H1 (cell line): ENCODE measurements around the gene NDST4. TPM values are rescaled to one million over a fixed set of nuclear protein-coding genes. Genes with fewer than 3 reads are reported as not detected.

ENCODE experiments used
- CTCF ChIA-PET: fragments of 300-600 bp; sonication (Branson Sonifier 250); formaldehyde crosslinking; loops from one replicate; lab custom pipeline; 2021; ENCODE audit not compliant: partially characterized antibody; lab: Charles Lee
- POLR2A ChIA-PET: fragments of 300-600 bp; sonication (Branson Sonifier 250); formaldehyde crosslinking; loops from one replicate; lab custom pipeline; 2021; ENCODE audit warnings: inconsistent platforms; ENCODE audit not compliant: partially characterized antibody; lab: Charles Lee
- DNase-seq, 2 experiments: peaks; one replicate each; pipeline versions ENCODE4 v3.0.0 to v3.0.0-alpha.2; 2010 to 2022; ENCODE audit warnings: low spot score in 2 of 2, low read depth in 1 of 2, mixed read lengths in 1 of 2
- FAIRE-seq: peaks from 2 replicates; lab custom pipeline; 2011; peaks lifted over from hg19 to GRCh38; lab: Jason Lieb, UNC
- H2AFZ ChIP-seq: 2 replicates; pipeline ENCODE4 v1.8.1; 2012; ENCODE audit warnings: low read length, inconsistent platforms
- H2AK5ac ChIP-seq: 2 replicates; pipeline ENCODE4 v1.6.1; 2013; ENCODE audit warnings: low read depth, low read length
- H2BK120ac ChIP-seq: replicated peaks from 2 replicates; pipeline ENCODE3; 2013; ENCODE audit warnings: low read depth, low read length, inconsistent platforms
- H2BK12ac ChIP-seq: 2 replicates; pipeline ENCODE4 v1.6.1; 2013; ENCODE audit warnings: low read depth, low read length
- H2BK15ac ChIP-seq: 2 replicates; pipeline ENCODE4 v1.6.1; 2013; ENCODE audit warnings: low read length
- H2BK20ac ChIP-seq: 2 replicates; pipeline ENCODE4 v1.6.1; 2013; ENCODE audit warnings: low read length
- H2BK5ac ChIP-seq: 2 replicates; pipeline ENCODE4 v1.6.1; 2013; ENCODE audit warnings: low read depth, low read length
- H3K14ac ChIP-seq: 2 replicates; pipeline ENCODE4 v1.6.1; 2013; ENCODE audit warnings: inconsistent platforms; ENCODE audit not compliant: insufficient read length
- H3K18ac ChIP-seq: 2 replicates; pipeline ENCODE4 v1.6.1; 2013; ENCODE audit warnings: low read length; ENCODE audit errors: extremely low read depth
- H3K23ac ChIP-seq: 2 replicates; pipeline ENCODE4 v1.6.1; 2013; ENCODE audit warnings: inconsistent platforms; ENCODE audit not compliant: insufficient read length
- H3K23me2 ChIP-seq: 2 replicates; pipeline ENCODE4 v1.6.1; 2013; ENCODE audit warnings: low read depth, low read length
- H3K27ac ChIP-seq: 2 replicates; pipeline ENCODE4 v1.6.1; 2011; ENCODE audit warnings: low read depth, low read length, inconsistent platforms
- H3K27me3 ChIP-seq, 4 experiments: replicated peaks in 1 of 4; 1 replicate in 1 of 4; 2 replicates in 3 of 4; pipeline versions ENCODE4 v1.6.1 to v1.8.1; 2011 to 2013; ENCODE audit warnings: low read length in 3 of 4, mild to moderate bottlenecking in 3 of 4, inconsistent platforms in 2 of 4, mixed read lengths in 2 of 4, moderate library complexity in 1 of 4; ENCODE audit not compliant: control insufficient read depth in 3 of 4, insufficient read depth in 3 of 4; ENCODE audit errors: extremely low read depth in 1 of 4
- H3K36me3 ChIP-seq, 4 experiments: 2 replicates each; pipeline versions ENCODE4 v1.6.1 to v1.8.1; 2011 to 2013; ENCODE audit warnings: mild to moderate bottlenecking in 4 of 4, low read length in 3 of 4, moderate library complexity in 2 of 4, control low read depth in 1 of 4, inconsistent platforms in 1 of 4; ENCODE audit not compliant: insufficient read depth in 4 of 4, control insufficient read depth in 2 of 4
- H3K4ac ChIP-seq: replicated peaks from 2 replicates; pipeline ENCODE3; 2013; ENCODE audit warnings: low read length, low read depth, mixed read lengths, inconsistent platforms; ENCODE audit not compliant: insufficient read length
- H3K4me1 ChIP-seq, 4 experiments: replicated peaks in 1 of 4; 1 replicate in 1 of 4; 2 replicates in 3 of 4; pipeline versions ENCODE4 v1.6.1 to v1.8.1; 2011 to 2013; ENCODE audit warnings: low read length in 3 of 4, inconsistent platforms in 2 of 4, mixed read lengths in 1 of 4; ENCODE audit not compliant: insufficient read depth in 4 of 4, control insufficient read depth in 3 of 4
- H3K4me2 ChIP-seq, 2 experiments: 2 replicates each; pipeline versions ENCODE4 v1.6.1 to v1.8.1; 2011 to 2013; ENCODE audit warnings: low read depth in 2 of 2, low read length in 2 of 2, control low read depth in 1 of 2, inconsistent platforms in 1 of 2, mild to moderate bottlenecking in 1 of 2; ENCODE audit not compliant: insufficient read depth in 1 of 2
- H3K4me3 ChIP-seq, 4 experiments: fragments of 200-600, 300-600 bp in 1 of 4; sonication (generic), shearing (Covaris generic), sonication (Bioruptor Twin) in 1 of 4; 2 replicates each; pipeline versions ENCODE4 v1.5.1 to v1.8.1; 2011 to 2016; ENCODE audit warnings: low read length in 4 of 4, low read depth in 3 of 4, control low read depth in 2 of 4, inconsistent platforms in 2 of 4, mild to moderate bottlenecking in 2 of 4, mixed read lengths in 1 of 4, moderate library complexity in 1 of 4; ENCODE audit not compliant: insufficient read depth in 2 of 4; ENCODE audit errors: extremely low read depth in 1 of 4
- H3K56ac ChIP-seq: replicated peaks from 2 replicates; pipeline ENCODE3; 2013; ENCODE audit warnings: low read depth, mild to moderate bottlenecking, mixed read lengths, low read length, inconsistent platforms; ENCODE audit not compliant: insufficient read length
- H3K79me1 ChIP-seq: 2 replicates; pipeline ENCODE4 v1.6.1; 2013; ENCODE audit warnings: low read depth, low read length, control low read depth
- H3K79me2 ChIP-seq, 2 experiments: 2 replicates each; pipeline versions ENCODE4 v1.6.1 to v1.8.1; 2012 to 2013; ENCODE audit warnings: low read length in 2 of 2, mild to moderate bottlenecking in 2 of 2, inconsistent platforms in 1 of 2; ENCODE audit not compliant: insufficient read depth in 2 of 2, control insufficient read depth in 1 of 2
- H3K9ac ChIP-seq, 4 experiments: replicated peaks in 1 of 4; 1 replicate in 1 of 4; 2 replicates in 3 of 4; pipeline versions ENCODE4 v1.6.1 to v1.8.1; 2011 to 2013; ENCODE audit warnings: low read depth in 3 of 4, low read length in 3 of 4, control low read depth in 2 of 4, mild to moderate bottlenecking in 2 of 4, moderate library complexity in 2 of 4, inconsistent platforms in 1 of 4; ENCODE audit errors: extremely low read depth in 1 of 4
- H3K9me3 ChIP-seq, 2 experiments: 2 replicates each; pipeline versions ENCODE4 v1.6.1 to v1.8.1; 2012 to 2013; ENCODE audit warnings: mild to moderate bottlenecking in 2 of 2, moderate library complexity in 2 of 2, control low read depth in 1 of 2, inconsistent platforms in 1 of 2, low read depth in 1 of 2, low read length in 1 of 2, mixed read lengths in 1 of 2; ENCODE audit not compliant: insufficient read depth in 2 of 2
- H4K20me1 ChIP-seq, 2 experiments: replicated peaks in 1 of 2; 2 replicates each; pipeline versions ENCODE3 to v1.8.1; 2011 to 2013; ENCODE audit warnings: inconsistent platforms in 2 of 2, low read length in 2 of 2, mild to moderate bottlenecking in 1 of 2; ENCODE audit not compliant: insufficient read depth in 2 of 2, control insufficient read depth in 1 of 2
- H4K5ac ChIP-seq: 2 replicates; pipeline ENCODE4 v1.6.1; 2013; ENCODE audit warnings: low read length, low read depth, mixed read lengths, inconsistent platforms; ENCODE audit not compliant: insufficient read length
- H4K8ac ChIP-seq: 2 replicates; pipeline ENCODE4 v1.8.0; 2013; ENCODE audit warnings: mild to moderate bottlenecking, moderate library complexity, low read length, inconsistent platforms; ENCODE audit not compliant: insufficient read depth; ENCODE audit errors: extremely low read depth
- H4K91ac ChIP-seq: replicated peaks from 2 replicates; pipeline ENCODE3; 2013; ENCODE audit warnings: low read length, mixed read lengths, inconsistent platforms; ENCODE audit not compliant: insufficient read length
- HDAC6 ChIP-seq: IDR thresholded peaks from one replicate; pipeline ENCODE4 v1.7.1; 2012; ENCODE audit warnings: low read depth, mild to moderate bottlenecking, inconsistent platforms, low read length, moderate library complexity
- WGBS, 2 experiments: shearing (Covaris generic) in 1 of 2; methylation state at CpG; one replicate each; pipeline versions ENCODE4 v1.1.6 to v1.1.7; 2013 to 2015; ENCODE audit warnings: low lambda C conversion rate in 2 of 2, mixed read lengths in 2 of 2, inconsistent platforms in 1 of 2, low coverage in 1 of 2, missing lambda C conversion rate in 1 of 2; ENCODE audit not compliant: insufficient replicate concordance in 2 of 2, insufficient coverage in 1 of 2, insufficient read length in 1 of 2; ENCODE audit errors: extremely low coverage in 1 of 2, missing lambda C conversion rate in 1 of 2; 5-methylcytosine and 5-hydroxymethylcytosine counted together
- polyA plus RNA-seq, 7 experiments: library from polyadenylated mRNA; depleted of rRNA in 3 of 7; stranded (reverse) in 5 of 7; unstranded in 2 of 7; fragments of >200 nt in 5 of 7; fragments of 200-250 nt in 2 of 7; gene quantifications; 1 replicate in 5 of 7; 2 replicates in 1 of 7; 4 replicates in 1 of 7; pipeline versions ENCODE4 v1.2.1 to v1.2.3, GENCODE V29; 2011 to 2013; ENCODE audit warnings: missing spikeins in 2 of 7, mixed read lengths in 2 of 7
- total RNA-seq: library from RNA; stranded (reverse); fragmentation: NEBNext Ultra II Directional; extraction: Animal tissue kit (Norgen Biotek cat#: 25700); gene quantifications from 2 replicates; pipeline ENCODE4 v1.2.1, GENCODE V29; 2021
- TF ChIP-seq, protein P1 (sequence below), 3 experiments: IDR thresholded peaks; 1 replicate in 2 of 3; 2 replicates in 1 of 3; pipeline versions ENCODE4 v1.5.1 to v1.6.1; 2011; ENCODE audit warnings: low read length in 3 of 3, mild to moderate bottlenecking in 3 of 3, inconsistent platforms in 2 of 3, low read depth in 1 of 3, moderate library complexity in 1 of 3; ENCODE audit not compliant: insufficient read depth in 1 of 3; ENCODE audit errors: control extremely low read depth in 1 of 3

Gene NDST4
- total and polyA plus RNA-seq, 2 of the 8 experiments (the other 6 are each of a cell fraction or from before 2014, with no cell fraction given): 0.02 TPM; not detected in 1

DNA sequence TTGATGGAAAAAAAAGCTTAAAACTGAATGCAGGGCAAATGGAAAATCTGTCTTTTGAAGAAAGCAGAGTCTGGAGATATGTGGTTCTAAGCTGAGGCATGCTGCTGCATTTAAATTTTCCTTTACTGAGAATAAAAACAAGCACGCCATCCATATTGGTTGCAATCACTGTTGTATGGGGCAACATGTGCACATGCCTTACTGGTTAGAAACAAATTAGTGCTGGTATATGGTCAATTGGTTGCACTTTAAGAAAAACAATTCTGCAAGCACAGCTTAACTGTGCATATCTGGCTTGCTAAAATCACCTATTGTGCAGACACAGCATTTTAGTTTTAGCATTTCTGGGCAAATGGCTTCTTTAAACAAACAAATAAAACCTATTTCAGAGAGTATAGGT lies 239.1 kb downstream of the NDST4 start:
- H2AFZ ChIP-seq: no peak overlapping the region
- H3K18ac ChIP-seq: no peak overlapping the region
- H3K9ac ChIP-seq: no peak overlapping the region
- H3K4ac ChIP-seq: no peak overlapping the region
- no peak overlapping the region for H3K4me3 ChIP-seq
- H2AK5ac ChIP-seq: no peak overlapping the region
- no peak overlapping the region for H2BK20ac ChIP-seq
- no peak for DNase-seq
- H3K4me2 ChIP-seq: no peak overlapping the region
- no peak overlapping the region for H3K14ac ChIP-seq
- H3K36me3 ChIP-seq: no peaks in the 10 kb centered on the region
- no peak overlapping the region for H4K5ac ChIP-seq
- no peaks in the 10 kb centered on the region for H3K23me2 ChIP-seq
- no peak overlapping the region for H4K91ac ChIP-seq
- H4K8ac ChIP-seq: no peak overlapping the region
- ChIA-PET CTCF (no interaction called here), POLR2A (no interaction called here)
- H2BK15ac ChIP-seq: no peak overlapping the region
- no peaks in the 10 kb centered on the region for H3K9me3 ChIP-seq
- no peaks in the 10 kb centered on the region for H3K79me2 ChIP-seq
- FAIRE-seq: no peak
- 92% methylated on average over 1 of the region's 1 CpG; no CpG with 5 or more reads in 1 of the 2 experiments for WGBS, 2 experiments
- H3K56ac ChIP-seq: no peak overlapping the region
- H3K4me1 ChIP-seq: no peaks in the 10 kb centered on the region
- H4K20me1 ChIP-seq: no peaks in the 10 kb centered on the region
- no peaks in the 10 kb centered on the region for H3K27me3 ChIP-seq
- H2BK12ac ChIP-seq: no peak overlapping the region
- H2BK120ac ChIP-seq: no peak overlapping the region
- H2BK5ac ChIP-seq: no peak overlapping the region
- H3K23ac ChIP-seq: no peak overlapping the region
- H3K27ac ChIP-seq: no peak overlapping the region
- H3K79me1 ChIP-seq: no peaks in the 10 kb centered on the region
- TF ChIP-seq, protein P1, sequence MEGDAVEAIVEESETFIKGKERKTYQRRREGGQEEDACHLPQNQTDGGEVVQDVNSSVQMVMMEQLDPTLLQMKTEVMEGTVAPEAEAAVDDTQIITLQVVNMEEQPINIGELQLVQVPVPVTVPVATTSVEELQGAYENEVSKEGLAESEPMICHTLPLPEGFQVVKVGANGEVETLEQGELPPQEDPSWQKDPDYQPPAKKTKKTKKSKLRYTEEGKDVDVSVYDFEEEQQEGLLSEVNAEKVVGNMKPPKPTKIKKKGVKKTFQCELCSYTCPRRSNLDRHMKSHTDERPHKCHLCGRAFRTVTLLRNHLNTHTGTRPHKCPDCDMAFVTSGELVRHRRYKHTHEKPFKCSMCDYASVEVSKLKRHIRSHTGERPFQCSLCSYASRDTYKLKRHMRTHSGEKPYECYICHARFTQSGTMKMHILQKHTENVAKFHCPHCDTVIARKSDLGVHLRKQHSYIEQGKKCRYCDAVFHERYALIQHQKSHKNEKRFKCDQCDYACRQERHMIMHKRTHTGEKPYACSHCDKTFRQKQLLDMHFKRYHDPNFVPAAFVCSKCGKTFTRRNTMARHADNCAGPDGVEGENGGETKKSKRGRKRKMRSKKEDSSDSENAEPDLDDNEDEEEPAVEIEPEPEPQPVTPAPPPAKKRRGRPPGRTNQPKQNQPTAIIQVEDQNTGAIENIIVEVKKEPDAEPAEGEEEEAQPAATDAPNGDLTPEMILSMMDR (IDR thresholded peaks at IDR 0.05; ENCODE audit: control extremely low read depth in 1 of 3, insufficient read depth in 1 of 3, low read depth in 1 of 3, low read length in 3 of 3): no peak
- TF ChIP-seq HDAC6: no peak
